KG1 (cell line): ENCODE data around the gene BTBD2.
"Not testable (repeated sequence)": the region's sequence is repeated elsewhere in the genome, so short reads cannot be mapped to it uniquely, and the experiment has no call there.

ENCODE experiments used
- DNase-seq: peaks from one replicate; lab custom pipeline; 2025; lab: John Stamatoyannopoulos, UW

The BTBD2 gene

GRCh38 chr19:2014131-2014571 lies 1.4 kb downstream of the BTBD2 start:
- DNase-seq, result no peak

GRCh38 chr19:2013683-2013961 lies 1.9 kb downstream of the BTBD2 start:
- DNase-seq, result no peak

GRCh38 chr19:2012941-2013682 lies 2.4 kb downstream of the BTBD2 start:
- DNase-seq, result no peak

- no peak for DNase-seq
Observed at GRCh38 chr19:2011169-2011568, 4.3 kb downstream of the BTBD2 start.

- no peak for DNase-seq
Observed at GRCh38 chr19:2010135-2010668, 5.3 kb downstream of the BTBD2 start.

GRCh38 chr19:2003874-2004273 lies 11.6 kb downstream of the BTBD2 start:
- DNase-seq, result no peak

GRCh38 chr19:1999856-2000515 lies 15.5 kb downstream of the BTBD2 start:
- DNase-seq, result no peak

GRCh38 chr19:1998712-1999708 lies 16.5 kb downstream of the BTBD2 start:
- no peak for DNase-seq

- no peak for DNase-seq
Observed at GRCh38 chr19:1997353-1998233, 17.9 kb downstream of the BTBD2 start.

- no peak for DNase-seq
Observed at GRCh38 chr19:1992759-1993260, 22.7 kb downstream of the BTBD2 start.

GRCh38 chr19:1991018-1991913 lies 24.2 kb downstream of the BTBD2 start:
- no peak for DNase-seq

- no peak for DNase-seq
Observed at GRCh38 chr19:1990230-1991017, 25.1 kb downstream of the BTBD2 start.

GRCh38 chr19:1989513-1990229 lies 25.8 kb downstream of the BTBD2 start:
- DNase-seq, result no peak

- not testable (repeated sequence) for DNase-seq
Observed at GRCh38 chr19:1988464-1988863, 27.1 kb downstream of the BTBD2 start.

- DNase-seq, result no peak
Observed at GRCh38 chr19:1987197-1988187, 28.0 kb downstream of the BTBD2 start.

- DNase-seq, result no peak
Observed at GRCh38 chr19:1986357-1987162, 29.0 kb downstream of the BTBD2 start.
